Neuronal stem cell (in vitro differentiated cells): ENCODE results near the gene PPEF2.

Experiments used
- DNase-seq: peaks from one replicate; pipeline ENCODE4 v3.0.0-alpha.2; 2013; ENCODE audit warnings: low spot score
- H2AFZ ChIP-seq: one replicate; pipeline ENCODE4 v1.6.1; 2013; ENCODE audit warnings: mild to moderate bottlenecking, low read length, inconsistent platforms
- H2AK5ac ChIP-seq: 2 replicates; pipeline ENCODE4 v1.6.1; 2013; ENCODE audit warnings: low read depth, mild to moderate bottlenecking, inconsistent platforms, low read length, moderate library complexity, mixed read lengths
- H2BK120ac ChIP-seq: 2 replicates; pipeline ENCODE4 v1.6.1; 2013; ENCODE audit warnings: low read depth, mild to moderate bottlenecking, inconsistent platforms, low read length, moderate library complexity, mixed read lengths
- H2BK12ac ChIP-seq: one replicate; pipeline ENCODE4 v1.6.1; 2013; ENCODE audit warnings: low read length, inconsistent platforms
- H2BK15ac ChIP-seq: 2 replicates; pipeline ENCODE4 v1.6.1; 2013; ENCODE audit warnings: mild to moderate bottlenecking, low read length, inconsistent platforms, mixed read lengths
- H2BK5ac ChIP-seq: one replicate; pipeline ENCODE4 v1.6.1; 2013; ENCODE audit warnings: inconsistent platforms, mild to moderate bottlenecking, low read length, moderate library complexity
- H3K14ac ChIP-seq: one replicate; pipeline ENCODE4 v1.6.1; 2013; ENCODE audit warnings: low read length, inconsistent platforms
- H3K18ac ChIP-seq: 2 replicates; pipeline ENCODE4 v1.6.1; 2013; ENCODE audit warnings: low read length, inconsistent platforms
- H3K23ac ChIP-seq: 2 replicates; pipeline ENCODE4 v1.6.1; 2013; ENCODE audit warnings: low read depth, mild to moderate bottlenecking, mixed read lengths, low read length, inconsistent platforms; ENCODE audit not compliant: poor library complexity
- H3K27ac ChIP-seq: replicated peaks from 3 replicates; pipeline ENCODE4 v1.5.1; 2013; ENCODE audit warnings: low read length, inconsistent platforms
- H3K27me3 ChIP-seq, 3 experiments: 2 replicates each; pipeline ENCODE4 v1.6.1; 2013; ENCODE audit warnings: low read length in 3 of 3, mild to moderate bottlenecking in 2 of 3, inconsistent platforms in 1 of 3, low read depth in 1 of 3, mixed read lengths in 1 of 3, moderate library complexity in 1 of 3; ENCODE audit not compliant: control insufficient read depth in 3 of 3, insufficient read depth in 3 of 3
- H3K36me3 ChIP-seq, 2 donors: replicated peaks in 1 of 2; 2 replicates each; pipeline ENCODE4 v1.6.1; 2013; ENCODE audit warnings: low read length in 2 of 2; ENCODE audit not compliant: control insufficient read depth in 2 of 2, insufficient read depth in 2 of 2
- H3K4ac ChIP-seq: 2 replicates; pipeline ENCODE4 v1.6.1; 2013; ENCODE audit warnings: inconsistent platforms, mild to moderate bottlenecking, low read length, moderate library complexity
- H3K4me1 ChIP-seq, 2 donors: 1 replicate in 1 of 2; 2 replicates in 1 of 2; pipeline ENCODE4 v1.6.1; 2013; ENCODE audit warnings: low read length in 2 of 2, low read depth in 1 of 2; ENCODE audit not compliant: control insufficient read depth in 2 of 2, insufficient read depth in 1 of 2
- H3K4me2 ChIP-seq: one replicate; pipeline ENCODE4 v1.6.1; 2013; ENCODE audit warnings: mild to moderate bottlenecking, low read length, inconsistent platforms; ENCODE audit not compliant: insufficient read depth, poor library complexity, severe bottlenecking
- H3K4me3 ChIP-seq, 2 donors: 2 replicates each; pipeline ENCODE4 v1.5.1; 2013; ENCODE audit warnings: low read length in 2 of 2, mild to moderate bottlenecking in 2 of 2, inconsistent platforms in 1 of 2, moderate library complexity in 1 of 2
- H3K79me1 ChIP-seq: one replicate; pipeline ENCODE4 v1.6.1; 2013; ENCODE audit warnings: low read depth, mild to moderate bottlenecking, inconsistent platforms, low read length, moderate library complexity
- H3K9ac ChIP-seq: one replicate; pipeline ENCODE4 v1.6.1; 2013; ENCODE audit warnings: mild to moderate bottlenecking, low read depth, low read length, inconsistent platforms; ENCODE audit not compliant: poor library complexity
- H3K9me3 ChIP-seq, 2 donors: replicated peaks in 1 of 2; 2 replicates each; pipeline versions ENCODE3 to v1.6.1; 2013; ENCODE audit warnings: low read length in 2 of 2, mild to moderate bottlenecking in 2 of 2, inconsistent platforms in 1 of 2, low read depth in 1 of 2, mixed read lengths in 1 of 2, moderate library complexity in 1 of 2; ENCODE audit not compliant: control insufficient read depth in 2 of 2, insufficient read depth in 1 of 2
- H4K8ac ChIP-seq: one replicate; pipeline ENCODE4 v1.6.1; 2013; ENCODE audit warnings: low read depth, mild to moderate bottlenecking, inconsistent platforms, low read length, moderate library complexity
- H4K91ac ChIP-seq: one replicate; pipeline ENCODE4 v1.6.1; 2013; ENCODE audit warnings: low read length, low read depth, mild to moderate bottlenecking, inconsistent platforms; ENCODE audit not compliant: poor library complexity
- WGBS, 2 donors: extraction: QIAGEN DNeasy Blood & Tissue Kit; methylation state at CpG; one replicate each; pipeline ENCODE4 v1.1.7; 2013; ENCODE audit warnings: missing lambda C conversion rate in 2 of 2, mixed read lengths in 1 of 2; ENCODE audit not compliant: insufficient read length in 2 of 2, insufficient replicate concordance in 1 of 2; ENCODE audit errors: extremely low coverage in 2 of 2; 5-methylcytosine and 5-hydroxymethylcytosine counted together

Gene PPEF2

DNA sequence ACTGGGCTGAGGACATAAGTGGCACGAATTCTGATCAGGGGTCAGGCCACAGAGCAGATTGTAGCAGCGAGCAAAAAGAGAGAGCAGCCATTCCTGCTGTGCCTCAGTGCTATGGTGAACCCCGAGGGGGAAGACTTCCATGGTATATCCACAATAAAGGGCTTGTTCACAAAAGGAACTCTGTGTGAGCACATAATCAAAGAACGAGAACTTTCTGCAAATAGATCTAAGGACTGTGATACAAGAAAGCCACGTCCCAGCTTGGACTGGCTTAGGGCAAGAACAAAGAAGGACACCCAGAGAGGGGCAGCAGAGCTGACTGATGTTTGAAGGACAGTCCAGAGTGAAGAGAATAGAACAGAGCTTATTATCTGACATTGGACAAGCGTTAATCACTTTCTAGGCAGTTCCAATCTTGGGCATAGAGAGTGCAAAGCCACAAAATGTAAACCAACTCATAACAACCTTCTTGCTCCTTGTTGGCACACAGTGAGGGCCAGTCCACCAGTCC is 24.0 kb downstream of the PPEF2 start:
- no peak overlapping the region for H2AFZ ChIP-seq
- H2BK5ac ChIP-seq: no peak overlapping the region
- WGBS, 2 donors: no CpG with 5 or more reads among the region's 6 CpGs
- no peak overlapping the region for H2BK12ac ChIP-seq
- H3K4me2 ChIP-seq: no peak overlapping the region
- H3K79me1 ChIP-seq: no peaks in the 10 kb centered on the region
- H3K27me3 ChIP-seq: peaks cover 0 to 49% (median 0%) of the 10 kb centered on the region in 3 experiments
- no peak overlapping the region for H3K14ac ChIP-seq
- peaks cover 7 to 14% of the 10 kb centered on the region in 2 donors for H3K4me1 ChIP-seq
- no peak overlapping the region for H2AK5ac ChIP-seq
- DNase-seq: no peak
- no peak overlapping the region for H3K4ac ChIP-seq
- H3K9me3 ChIP-seq: no peaks in the 10 kb centered on the region
- H2BK120ac ChIP-seq: no peak overlapping the region
- no peak overlapping the region for H2BK15ac ChIP-seq
- no peaks in the 10 kb centered on the region for H3K36me3 ChIP-seq
- H3K27ac ChIP-seq: no peak overlapping the region
- H4K91ac ChIP-seq: no peak overlapping the region
- no peak overlapping the region for H4K8ac ChIP-seq
- no peak overlapping the region for H3K9ac ChIP-seq
- H3K4me3 ChIP-seq: no peak overlapping the region
- H3K23ac ChIP-seq: no peak overlapping the region
- H3K18ac ChIP-seq: no peak overlapping the region

DNA sequence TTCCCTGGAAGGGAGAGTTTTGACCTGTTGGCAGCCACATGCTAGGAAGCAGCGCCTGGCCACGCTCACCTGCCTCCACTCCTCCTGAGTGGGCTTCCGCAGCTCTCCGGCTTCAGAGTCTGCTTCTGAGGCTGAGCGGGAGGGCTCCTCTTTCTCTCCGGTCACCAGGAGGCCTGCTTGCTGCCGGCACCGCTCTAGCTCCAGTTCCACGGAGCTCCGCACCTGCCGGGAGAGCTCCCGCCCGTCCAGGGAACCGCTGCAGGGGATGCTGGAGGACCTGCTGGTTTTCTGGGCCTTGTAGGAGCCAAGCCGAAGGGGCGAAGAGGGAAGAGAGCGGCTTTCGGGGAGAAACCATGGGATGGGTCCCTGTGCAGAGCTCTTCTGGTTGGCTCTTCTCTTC is 26.0 kb downstream of the PPEF2 start:
- H3K4me1 ChIP-seq: peaks cover 7 to 14% of the 10 kb centered on the region in 2 donors
- H4K91ac ChIP-seq: no peak overlapping the region
- no peak overlapping the region for H4K8ac ChIP-seq
- no CpG with 5 or more reads among the region's 18 CpGs for WGBS, 2 donors
- no peak overlapping the region for H2BK120ac ChIP-seq
- peaks cover 0 to 49% (median 0%) of the 10 kb centered on the region in 3 experiments for H3K27me3 ChIP-seq
- no peak overlapping the region for H3K27ac ChIP-seq
- H3K36me3 ChIP-seq: no peaks in the 10 kb centered on the region
- H3K79me1 ChIP-seq: no peaks in the 10 kb centered on the region
- no peaks in the 10 kb centered on the region for H3K9me3 ChIP-seq
- no peak overlapping the region for H2AK5ac ChIP-seq
- no peak overlapping the region for H3K18ac ChIP-seq
- no peak overlapping the region for H3K4me3 ChIP-seq
- H2BK5ac ChIP-seq: no peak overlapping the region
- no peak overlapping the region for H3K23ac ChIP-seq
- no peak overlapping the region for H3K4ac ChIP-seq
- H2AFZ ChIP-seq: no peak overlapping the region
- H3K4me2 ChIP-seq: no peak overlapping the region
- no peak overlapping the region for H3K9ac ChIP-seq
- H3K14ac ChIP-seq: no peak overlapping the region
- H2BK12ac ChIP-seq: no peak overlapping the region
- no peak overlapping the region for H2BK15ac ChIP-seq
- DNase-seq: no peak

DNA sequence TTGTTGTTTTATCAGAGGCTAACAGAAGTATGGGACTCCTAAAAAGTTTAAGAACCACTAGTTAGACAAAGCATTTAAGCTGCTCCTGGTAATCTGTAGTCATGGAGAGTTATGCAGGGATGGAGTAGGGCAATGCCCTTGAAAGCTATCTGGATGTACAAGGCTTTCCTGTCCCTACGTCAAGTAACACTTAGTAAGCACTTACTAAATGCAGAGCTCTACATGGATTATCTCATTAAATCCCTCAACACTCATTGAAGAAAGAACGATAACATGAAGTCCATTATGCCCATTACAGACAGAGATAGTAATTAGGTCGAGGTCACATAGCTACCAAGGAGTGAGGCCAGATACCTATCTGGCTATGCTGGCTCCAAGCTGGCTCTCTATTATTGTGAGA is 33.2 kb downstream of the PPEF2 start:
- Histone ChIP-seq H3K23ac (no peak overlapping the region), H3K4me3 (no peak overlapping the region), H3K4me1 (no peaks in the 10 kb centered on the region), H3K14ac (no peak overlapping the region), H3K27ac (no peak overlapping the region), H4K91ac (no peak overlapping the region), H4K8ac (no peak overlapping the region), H2BK15ac (no peak overlapping the region), H2BK120ac (no peak overlapping the region), H3K9ac (no peak overlapping the region), H3K4ac (no peak overlapping the region), H3K4me2 (no peak overlapping the region), H2AFZ (no peak overlapping the region), H3K36me3 (no peaks in the 10 kb centered on the region), H2AK5ac (no peak overlapping the region), H3K79me1 (no peaks in the 10 kb centered on the region), H2BK5ac (no peak overlapping the region), H2BK12ac (no peak overlapping the region), H3K27me3 (peaks cover 0 to 45% (median 0%) of the 10 kb centered on the region in 3 experiments), H3K9me3 (no peaks in the 10 kb centered on the region), H3K18ac (no peak overlapping the region)
- no peak for DNase-seq
- no CpG with 5 or more reads among the region's 3 CpGs for WGBS, 2 donors

DNA sequence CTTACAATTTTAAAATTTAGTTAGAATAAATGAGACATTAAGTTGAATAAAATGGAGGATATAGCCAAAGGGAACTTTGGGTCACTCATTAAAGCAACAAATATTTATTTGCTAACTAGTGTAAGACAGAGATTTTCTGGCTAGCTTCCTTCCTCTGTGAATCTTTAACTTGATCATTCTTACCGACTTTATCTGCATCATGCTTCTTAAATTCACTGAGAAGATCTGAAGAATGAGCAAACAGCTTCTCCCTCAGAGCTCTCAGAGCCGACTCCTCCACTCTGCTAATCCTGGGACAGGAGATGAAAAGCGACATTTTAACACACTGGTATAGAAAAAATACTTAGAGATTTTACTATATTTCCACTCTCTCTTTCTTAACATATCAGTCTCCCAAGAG is 35.1 kb downstream of the PPEF2 start:
- Histone ChIP-seq H4K8ac (no peak overlapping the region), H3K27me3 (peaks cover 0 to 32% (median 0%) of the 10 kb centered on the region in 3 experiments), H2BK5ac (no peak overlapping the region), H4K91ac (no peak overlapping the region), H3K9me3 (no peaks in the 10 kb centered on the region), H2BK120ac (no peak overlapping the region), H3K4me3 (no peak overlapping the region), H2AFZ (no peak overlapping the region), H2AK5ac (no peak overlapping the region), H3K9ac (no peak overlapping the region), H3K27ac (no peak overlapping the region), H3K4me2 (no peak overlapping the region), H3K4me1 (no peaks in the 10 kb centered on the region), H2BK15ac (no peak overlapping the region), H3K23ac (no peak overlapping the region), H3K14ac (no peak overlapping the region), H3K18ac (no peak overlapping the region), H3K79me1 (no peaks in the 10 kb centered on the region), H3K36me3 (no peaks in the 10 kb centered on the region), H2BK12ac (no peak overlapping the region), H3K4ac (no peak overlapping the region)
- WGBS, 2 donors: no CpG with 5 or more reads among the region's 3 CpGs
- DNase-seq: no peak
